ENCODE data around the gene CCR5AS.
A peak's percentile ranks its signal among the peaks of the same experiment; 100 is the strongest.

Gene CCR5AS

DNA sequence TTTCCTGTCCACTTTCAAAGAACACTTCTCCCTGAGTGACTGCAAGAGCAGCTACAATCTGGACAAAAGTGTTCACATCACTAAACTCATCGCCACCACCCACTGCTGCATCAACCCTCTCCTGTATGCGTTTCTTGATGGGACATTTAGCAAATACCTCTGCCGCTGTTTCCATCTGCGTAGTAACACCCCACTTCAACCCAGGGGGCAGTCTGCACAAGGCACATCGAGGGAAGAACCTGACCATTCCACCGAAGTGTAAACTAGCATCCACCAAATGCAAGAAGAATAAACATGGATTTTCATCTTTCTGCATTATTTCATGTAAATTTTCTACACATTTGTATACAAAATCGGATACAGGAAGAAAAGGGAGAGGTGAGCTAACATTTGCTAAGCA lies 2.0 kb upstream of the CCR5AS start:
- H3K9me3 ChIP-seq (ENCODE audit: low read length): no peaks in the 10 kb centered on the region
- no peak overlapping the region for H3K4me2 ChIP-seq (ENCODE audit: low read length)
- no peaks in the 10 kb centered on the region for H4K20me1 ChIP-seq (ENCODE audit: insufficient read depth)
- no peak overlapping the region for H3K27ac ChIP-seq (ENCODE audit: low read length)
- H3K9ac ChIP-seq (ENCODE audit: low read length): no peak overlapping the region
- H3K9me2 ChIP-seq (ENCODE audit: insufficient read depth, low read length): no peaks in the 10 kb centered on the region
- H3K36me3 ChIP-seq (ENCODE audit: insufficient read depth, low read length): no peaks in the 10 kb centered on the region
- no peaks in the 10 kb centered on the region for H3K79me2 ChIP-seq (replicated peaks; ENCODE audit: insufficient read depth, low read length)
- H3K27me3 ChIP-seq (ENCODE audit: insufficient read depth, low read depth, low read length): no peaks in the 10 kb centered on the region
- no peaks in the 10 kb centered on the region for H3F3A ChIP-seq (ENCODE audit: insufficient read depth, low read length, poor library complexity, severe bottlenecking)
- no peak for TF ChIP-seq TAF1 (IDR thresholded peaks at IDR 0.05; ENCODE audit: low read depth)
- TF ChIP-seq, protein P1, sequence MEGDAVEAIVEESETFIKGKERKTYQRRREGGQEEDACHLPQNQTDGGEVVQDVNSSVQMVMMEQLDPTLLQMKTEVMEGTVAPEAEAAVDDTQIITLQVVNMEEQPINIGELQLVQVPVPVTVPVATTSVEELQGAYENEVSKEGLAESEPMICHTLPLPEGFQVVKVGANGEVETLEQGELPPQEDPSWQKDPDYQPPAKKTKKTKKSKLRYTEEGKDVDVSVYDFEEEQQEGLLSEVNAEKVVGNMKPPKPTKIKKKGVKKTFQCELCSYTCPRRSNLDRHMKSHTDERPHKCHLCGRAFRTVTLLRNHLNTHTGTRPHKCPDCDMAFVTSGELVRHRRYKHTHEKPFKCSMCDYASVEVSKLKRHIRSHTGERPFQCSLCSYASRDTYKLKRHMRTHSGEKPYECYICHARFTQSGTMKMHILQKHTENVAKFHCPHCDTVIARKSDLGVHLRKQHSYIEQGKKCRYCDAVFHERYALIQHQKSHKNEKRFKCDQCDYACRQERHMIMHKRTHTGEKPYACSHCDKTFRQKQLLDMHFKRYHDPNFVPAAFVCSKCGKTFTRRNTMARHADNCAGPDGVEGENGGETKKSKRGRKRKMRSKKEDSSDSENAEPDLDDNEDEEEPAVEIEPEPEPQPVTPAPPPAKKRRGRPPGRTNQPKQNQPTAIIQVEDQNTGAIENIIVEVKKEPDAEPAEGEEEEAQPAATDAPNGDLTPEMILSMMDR (IDR thresholded peaks at IDR 0.05; ENCODE audit: poor library complexity, severe bottlenecking): no peak
- TF ChIP-seq EZH2 (IDR thresholded peaks at IDR 0.05; ENCODE audit: borderline replicate concordance, insufficient read depth, low read length, poor library complexity, severe bottlenecking): no peak
- no peak for TF ChIP-seq POLR2AphosphoS5 (IDR thresholded peaks at IDR 0.05)
- TF ChIP-seq SMC3 (conservative IDR thresholded peaks at IDR 0.05; ENCODE audit: poor library complexity): no peak
- no peak for TF ChIP-seq REST (IDR thresholded peaks at IDR 0.05; ENCODE audit: borderline replicate concordance)
- no peak for TF ChIP-seq EP300 (conservative IDR thresholded peaks at IDR 0.05; ENCODE audit: poor library complexity, severe bottlenecking)
- TF ChIP-seq RAD21 (conservative IDR thresholded peaks at IDR 0.05): no peak
- no peak for TF ChIP-seq MXI1 (conservative IDR thresholded peaks at IDR 0.05; ENCODE audit: poor library complexity, severe bottlenecking)
- H2AFZ ChIP-seq (ENCODE audit: low read depth, low read length): no peak overlapping the region
- H3K4me3 ChIP-seq (ENCODE audit: low read length): no peak overlapping the region

- TF ChIP-seq EZH2 (IDR thresholded peaks at IDR 0.05; ENCODE audit: borderline replicate concordance, insufficient read depth, low read length, poor library complexity, severe bottlenecking): no peak
- peak; percentile 32 for TF ChIP-seq POLR2AphosphoS5 (IDR thresholded peaks at IDR 0.05)
- H3K4me2 ChIP-seq (ENCODE audit: low read length): no peak overlapping the region
These were observed 1.1 kb upstream of the CCR5AS start for GRCh38 chr3:46407970-46408369.

GRCh38 chr3:46406443-46406787 lies 451 bp downstream of the CCR5AS start:
- Histone ChIP-seq H2AFZ (ENCODE audit: low read depth, low read length) (no peak overlapping the region), H3K79me2 (replicated peaks; ENCODE audit: insufficient read depth, low read length) (no peaks in the 10 kb centered on the region), H3K9ac (ENCODE audit: low read length) (no peak overlapping the region), H3K9me2 (ENCODE audit: insufficient read depth, low read length) (no peaks in the 10 kb centered on the region), H3F3A (ENCODE audit: insufficient read depth, low read length, poor library complexity, severe bottlenecking) (no peaks in the 10 kb centered on the region), H3K36me3 (ENCODE audit: insufficient read depth, low read length) (no peaks in the 10 kb centered on the region), H3K9me3 (ENCODE audit: low read length) (no peaks in the 10 kb centered on the region), H3K4me3 (ENCODE audit: low read length) (no peak overlapping the region), H3K27me3 (ENCODE audit: insufficient read depth, low read depth, low read length) (no peaks in the 10 kb centered on the region), H3K27ac (ENCODE audit: low read length) (no peak overlapping the region), H4K20me1 (ENCODE audit: insufficient read depth) (no peaks in the 10 kb centered on the region), H3K4me2 (ENCODE audit: low read length) (no peak overlapping the region)
- TF ChIP-seq REST (IDR thresholded peaks at IDR 0.05; ENCODE audit: borderline replicate concordance): no peak
- TF ChIP-seq TAF1 (IDR thresholded peaks at IDR 0.05; ENCODE audit: low read depth): no peak
- TF ChIP-seq EP300 (conservative IDR thresholded peaks at IDR 0.05; ENCODE audit: poor library complexity, severe bottlenecking): no peak
- TF ChIP-seq MXI1 (conservative IDR thresholded peaks at IDR 0.05; ENCODE audit: poor library complexity, severe bottlenecking): no peak
- TF ChIP-seq SMC3 (conservative IDR thresholded peaks at IDR 0.05; ENCODE audit: poor library complexity): no peak
- TF ChIP-seq, protein P1 (IDR thresholded peaks at IDR 0.05; ENCODE audit: poor library complexity, severe bottlenecking): no peak
- no peak for TF ChIP-seq EZH2 (IDR thresholded peaks at IDR 0.05; ENCODE audit: borderline replicate concordance, insufficient read depth, low read length, poor library complexity, severe bottlenecking)
- TF ChIP-seq RAD21 (conservative IDR thresholded peaks at IDR 0.05): no peak
- TF ChIP-seq POLR2AphosphoS5 (IDR thresholded peaks at IDR 0.05): no peak

More at GRCh38 chr3:46407970-46408369, 1.1 kb upstream of the CCR5AS start:
- no peaks in the 10 kb centered on the region for H3K27me3 ChIP-seq (ENCODE audit: insufficient read depth, low read depth, low read length)
- H3K4me3 ChIP-seq (ENCODE audit: low read length): no peak overlapping the region
- H3F3A ChIP-seq (ENCODE audit: insufficient read depth, low read length, poor library complexity, severe bottlenecking): no peaks in the 10 kb centered on the region
- H3K9me3 ChIP-seq (ENCODE audit: low read length): no peaks in the 10 kb centered on the region
- H3K9ac ChIP-seq (ENCODE audit: low read length): no peak overlapping the region
- H4K20me1 ChIP-seq (ENCODE audit: insufficient read depth): no peaks in the 10 kb centered on the region
- H3K36me3 ChIP-seq (ENCODE audit: insufficient read depth, low read length): no peaks in the 10 kb centered on the region
- no peak overlapping the region for H3K27ac ChIP-seq (ENCODE audit: low read length)
- no peaks in the 10 kb centered on the region for H3K79me2 ChIP-seq (replicated peaks; ENCODE audit: insufficient read depth, low read length)
- H2AFZ ChIP-seq (ENCODE audit: low read depth, low read length): no peak overlapping the region
- H3K9me2 ChIP-seq (ENCODE audit: insufficient read depth, low read length): no peaks in the 10 kb centered on the region
